Measurements from ENCODE around the gene RAD51AP2. TPM values are rescaled to one million over a fixed set of nuclear protein-coding genes. Genes with fewer than 3 reads are reported as not detected.
"Not testable (repeated sequence)": the region's sequence is repeated elsewhere in the genome, so short reads cannot be mapped to it uniquely, and the experiment has no call there.

RAD51AP2 gene
- total and polyA plus RNA-seq, 2 donors: 0.26 TPM; not detected in 1

DNA sequence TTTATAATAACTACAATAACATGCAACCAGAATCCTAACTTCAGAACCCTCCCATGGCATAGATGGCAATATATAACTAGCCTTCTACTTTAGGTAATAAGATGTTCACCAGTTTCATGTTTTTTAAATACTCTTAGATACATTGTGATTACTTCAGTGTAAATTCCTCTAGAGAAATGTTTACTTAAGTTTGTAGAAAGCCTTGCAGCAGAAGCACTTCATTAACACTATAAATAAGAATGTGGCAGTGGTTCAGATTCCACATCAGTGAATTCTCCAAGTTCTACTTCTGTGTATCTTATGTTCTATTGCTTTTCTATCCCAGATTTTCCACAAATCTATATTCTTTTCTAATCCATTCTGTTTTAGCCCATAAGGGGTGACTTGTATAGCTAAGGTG lies 1.2 kb upstream of the RAD51AP2 start:
- H3K4me3 ChIP-seq (ENCODE audit: low read depth, low read length): no peak overlapping the region
- no peak for DNase-seq (ENCODE audit: extremely low spot score)
- H3K27ac ChIP-seq (ENCODE audit: low read depth): no peak overlapping the region
- no peaks in the 10 kb centered on the region for H3K36me3 ChIP-seq (ENCODE audit: insufficient read depth)
- H3K4me1 ChIP-seq (ENCODE audit: insufficient read depth): no peaks in the 10 kb centered on the region

- no peak overlapping the region for H3K27ac ChIP-seq (ENCODE audit: low read depth)
- DNase-seq (ENCODE audit: extremely low spot score): no peak
- 39% methylated on average over 8 of the region's 8 CpGs for WGBS
- no peaks in the 10 kb centered on the region for H3K36me3 ChIP-seq (ENCODE audit: insufficient read depth)
- H3K4me3 ChIP-seq (ENCODE audit: low read depth, low read length): peak overlapping the region; percentile 28
- no peaks in the 10 kb centered on the region for H3K4me1 ChIP-seq (ENCODE audit: insufficient read depth)
Measured at GRCh38 chr2:17517481-17518211, 594 bp downstream of the RAD51AP2 start.

GRCh38 chr2:17515652-17516051 lies 2.6 kb downstream of the RAD51AP2 start:
- no peak overlapping the region for H3K4me3 ChIP-seq (ENCODE audit: low read depth, low read length)
- no peaks in the 10 kb centered on the region for H3K36me3 ChIP-seq (ENCODE audit: insufficient read depth)
- DNase-seq (ENCODE audit: extremely low spot score): no peak
- H3K27ac ChIP-seq (ENCODE audit: low read depth): no peak overlapping the region
- no peaks in the 10 kb centered on the region for H3K4me1 ChIP-seq (ENCODE audit: insufficient read depth)

GRCh38 chr2:17506736-17507616 lies 11.3 kb downstream of the RAD51AP2 start:
- no peak overlapping the region for H3K27ac ChIP-seq (ENCODE audit: low read depth)
- H3K4me3 ChIP-seq (ENCODE audit: low read depth, low read length): no peak overlapping the region
- WGBS: 78% methylated on average over 2 of the region's 2 CpGs
- DNase-seq (ENCODE audit: extremely low spot score): no peak
- H3K36me3 ChIP-seq (ENCODE audit: insufficient read depth): no peaks in the 10 kb centered on the region
- H3K4me1 ChIP-seq (ENCODE audit: insufficient read depth): no peaks in the 10 kb centered on the region

GRCh38 chr2:17497718-17498117 lies 20.5 kb downstream of the RAD51AP2 start:
- H3K36me3 ChIP-seq (ENCODE audit: insufficient read depth): no peaks in the 10 kb centered on the region
- DNase-seq (ENCODE audit: extremely low spot score): no peak
- 59% methylated on average over 1 of the region's 1 CpG for WGBS
- H3K27ac ChIP-seq (ENCODE audit: low read depth): no peak overlapping the region
- H3K4me1 ChIP-seq (ENCODE audit: insufficient read depth): no peaks in the 10 kb centered on the region
- H3K4me3 ChIP-seq (ENCODE audit: low read depth, low read length): no peak overlapping the region

DNA sequence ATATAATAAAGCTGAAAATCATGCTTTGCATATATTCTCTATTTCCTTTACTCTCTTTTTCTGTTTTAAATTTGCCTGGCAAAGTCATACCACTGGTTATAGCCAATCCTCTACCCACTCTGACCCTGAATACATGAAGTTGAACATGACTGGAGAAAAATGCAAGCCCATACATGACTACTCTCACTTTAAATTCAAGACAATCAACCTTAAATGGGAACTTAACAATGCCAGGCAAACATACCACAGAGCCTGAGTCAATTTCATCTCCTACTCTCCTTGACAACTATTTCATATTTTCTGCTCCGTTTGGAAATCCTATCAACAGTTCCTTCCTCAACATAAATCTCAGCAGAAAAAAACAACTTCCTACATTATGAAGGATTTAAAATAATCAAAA lies 22.6 kb downstream of the RAD51AP2 start:
- H3K4me1 ChIP-seq (ENCODE audit: insufficient read depth): no peaks in the 10 kb centered on the region
- H3K4me3 ChIP-seq (ENCODE audit: low read depth, low read length): no peak overlapping the region
- no peak overlapping the region for H3K27ac ChIP-seq (ENCODE audit: low read depth)
- DNase-seq (ENCODE audit: extremely low spot score): no peak
- H3K36me3 ChIP-seq (ENCODE audit: insufficient read depth): no peaks in the 10 kb centered on the region
- 22% methylated on average over 1 of the region's 1 CpG for WGBS

DNA sequence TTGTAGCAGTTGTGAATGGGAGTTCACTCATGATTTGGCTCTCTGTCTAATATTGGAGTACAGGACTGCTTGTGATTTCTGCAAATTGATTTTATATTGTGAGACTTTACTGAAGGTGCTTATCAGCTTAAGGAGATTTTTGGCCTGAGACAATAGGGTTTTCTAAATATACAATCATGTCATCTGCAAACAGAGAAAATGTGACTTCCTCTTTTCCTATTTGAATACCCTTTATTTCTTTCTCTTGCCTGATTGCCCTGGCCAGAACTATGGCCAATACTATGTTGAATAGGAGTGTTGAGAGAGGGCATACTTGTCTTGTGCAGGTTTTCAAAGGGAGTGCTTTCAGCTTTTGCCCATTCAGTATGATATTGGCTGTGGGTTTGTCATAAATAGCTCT lies 28.1 kb downstream of the RAD51AP2 start:
- not testable (repeated sequence) for H3K27ac ChIP-seq (ENCODE audit: low read depth); H3K4me3 ChIP-seq (ENCODE audit: low read depth, low read length); DNase-seq (ENCODE audit: extremely low spot score); H3K36me3 ChIP-seq (ENCODE audit: insufficient read depth); H3K4me1 ChIP-seq (ENCODE audit: insufficient read depth)

DNA sequence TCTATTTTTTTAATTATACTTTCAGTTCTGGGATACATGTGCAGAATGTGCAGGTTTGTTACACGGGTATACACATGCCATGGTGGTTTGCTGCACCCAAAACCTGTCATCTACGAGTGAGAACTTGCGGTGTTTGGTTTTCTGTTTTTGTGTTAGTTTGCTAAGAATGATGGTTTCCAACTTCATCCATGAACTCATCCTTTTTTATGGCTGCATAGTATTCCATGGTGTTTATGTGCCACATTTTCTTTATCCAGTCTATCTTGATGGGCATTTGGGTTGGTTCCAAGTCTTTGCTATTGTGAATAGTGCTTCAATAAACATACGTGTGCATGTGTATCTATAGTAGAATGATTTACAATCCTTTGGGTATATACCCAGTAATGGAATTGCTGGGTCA lies 29.6 kb downstream of the RAD51AP2 start:
- 90% methylated on average over 4 of the region's 4 CpGs for WGBS
- H3K4me3 ChIP-seq (ENCODE audit: low read depth, low read length); H3K4me1 ChIP-seq (ENCODE audit: insufficient read depth); H3K27ac ChIP-seq (ENCODE audit: low read depth); H3K36me3 ChIP-seq (ENCODE audit: insufficient read depth); DNase-seq (ENCODE audit: extremely low spot score): not testable (repeated sequence)

GRCh38 chr2:17483496-17483895 lies 34.7 kb downstream of the RAD51AP2 start:
- no peaks in the 10 kb centered on the region for H3K4me1 ChIP-seq (ENCODE audit: insufficient read depth)

DNA sequence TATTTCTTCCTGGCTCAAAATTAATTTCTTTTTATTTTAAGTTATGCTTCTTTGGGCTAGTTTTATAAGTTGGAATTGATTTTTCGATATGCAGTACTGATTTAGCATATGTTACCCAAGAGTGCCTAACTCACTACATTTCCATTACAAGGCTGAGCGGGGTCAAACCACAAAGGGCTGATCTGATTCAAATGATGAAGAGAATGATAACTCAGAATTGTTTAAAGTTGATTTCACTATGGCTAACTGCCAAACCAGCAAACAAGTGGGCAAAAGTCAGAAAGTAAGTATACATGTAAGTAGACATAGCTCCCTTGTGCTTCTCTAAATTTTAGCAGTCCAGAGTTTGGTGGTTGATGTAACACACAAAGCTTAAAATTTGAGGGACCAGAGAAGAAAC lies 35.6 kb downstream of the RAD51AP2 start:
- H3K4me3 ChIP-seq (ENCODE audit: low read depth, low read length): no peak overlapping the region
- H3K36me3 ChIP-seq (ENCODE audit: insufficient read depth): no peaks in the 10 kb centered on the region
- no peak overlapping the region for H3K27ac ChIP-seq (ENCODE audit: low read depth)
- H3K4me1 ChIP-seq (ENCODE audit: insufficient read depth): no peaks in the 10 kb centered on the region
- 91% methylated on average over 2 of the region's 2 CpGs for WGBS
- DNase-seq (ENCODE audit: extremely low spot score): no peak

More at GRCh38 chr2:17483496-17483895, 34.7 kb downstream of the RAD51AP2 start:
- no peak overlapping the region for H3K27ac ChIP-seq (ENCODE audit: low read depth)
- 34% methylated on average over 1 of the region's 1 CpG for WGBS
- H3K4me3 ChIP-seq (ENCODE audit: low read depth, low read length): no peak overlapping the region
- DNase-seq (ENCODE audit: extremely low spot score): peak; percentile 2
- H3K36me3 ChIP-seq (ENCODE audit: insufficient read depth): no peaks in the 10 kb centered on the region

GRCh38 chr2:17479875-17480274 lies 38.4 kb downstream of the RAD51AP2 start:
- Histone ChIP-seq H3K36me3 (ENCODE audit: insufficient read depth) (no peaks in the 10 kb centered on the region), H3K4me1 (ENCODE audit: insufficient read depth) (no peaks in the 10 kb centered on the region), H3K27ac (ENCODE audit: low read depth) (no peak overlapping the region), H3K4me3 (ENCODE audit: low read depth, low read length) (no peak overlapping the region)
- WGBS: 97% methylated on average over 2 of the region's 2 CpGs
- DNase-seq (ENCODE audit: extremely low spot score): no peak

GRCh38 chr2:17476830-17477229 lies 41.4 kb downstream of the RAD51AP2 start:
- no peak for DNase-seq (ENCODE audit: extremely low spot score)
- H3K4me1 ChIP-seq (ENCODE audit: insufficient read depth): no peaks in the 10 kb centered on the region
- no peak overlapping the region for H3K4me3 ChIP-seq (ENCODE audit: low read depth, low read length)
- H3K27ac ChIP-seq (ENCODE audit: low read depth): no peak overlapping the region
- H3K36me3 ChIP-seq (ENCODE audit: insufficient read depth): no peaks in the 10 kb centered on the region
- 41% methylated on average over 2 of the region's 2 CpGs for WGBS

DNA sequence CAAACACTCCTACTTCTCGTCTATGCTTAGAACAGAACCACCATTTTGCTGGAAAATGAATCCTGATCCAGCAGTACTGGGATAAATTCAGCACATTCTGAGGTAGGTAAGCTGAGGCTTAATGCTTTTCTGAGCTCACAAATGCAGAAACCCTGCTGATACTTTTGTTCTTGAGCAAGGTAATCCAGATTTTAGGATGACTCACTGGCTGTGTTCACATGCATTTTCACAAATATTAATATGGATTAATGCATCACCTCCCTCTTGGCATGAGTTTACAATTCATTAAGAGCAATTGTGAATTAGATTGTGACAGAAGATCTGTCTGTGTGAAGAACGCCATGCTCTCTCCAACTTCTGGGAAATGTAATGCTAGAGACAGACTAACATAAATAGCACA lies 42.2 kb downstream of the RAD51AP2 start:
- DNase-seq (ENCODE audit: extremely low spot score): no peak
- Histone ChIP-seq H3K4me3 (ENCODE audit: low read depth, low read length) (no peak overlapping the region), H3K4me1 (ENCODE audit: insufficient read depth) (no peaks in the 10 kb centered on the region), H3K36me3 (ENCODE audit: insufficient read depth) (no peaks in the 10 kb centered on the region), H3K27ac (ENCODE audit: low read depth) (no peak overlapping the region)
- WGBS: 79% methylated on average over 2 of the region's 2 CpGs

DNA sequence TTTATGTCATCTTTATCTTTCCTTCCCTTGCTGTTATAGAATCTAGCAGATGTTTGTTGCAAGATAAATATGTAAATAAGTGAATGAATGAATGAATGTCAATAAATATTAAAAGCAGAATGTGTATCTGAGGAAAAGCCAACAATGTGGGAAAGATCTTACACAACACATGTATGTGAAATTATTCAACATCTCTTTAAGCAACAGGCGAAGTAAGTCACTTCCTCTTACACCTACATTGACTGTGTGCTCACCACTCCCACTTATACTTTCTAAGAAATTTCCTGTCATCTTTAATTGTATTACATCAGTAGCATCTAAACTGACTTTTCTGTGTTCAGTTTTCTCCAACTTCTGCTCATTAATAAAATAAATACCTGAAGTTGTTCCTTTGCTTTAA lies 43.0 kb downstream of the RAD51AP2 start:
- no peak for DNase-seq (ENCODE audit: extremely low spot score)
- H3K4me3 ChIP-seq (ENCODE audit: low read depth, low read length): no peak overlapping the region
- WGBS: 75% methylated on average over 1 of the region's 1 CpG
- no peaks in the 10 kb centered on the region for H3K4me1 ChIP-seq (ENCODE audit: insufficient read depth)
- H3K27ac ChIP-seq (ENCODE audit: low read depth): no peak overlapping the region
- no peaks in the 10 kb centered on the region for H3K36me3 ChIP-seq (ENCODE audit: insufficient read depth)

Data from urinary bladder (tissue), 4 donors.